ENCODE results near the gene LDLRAD3.
"Not testable (repeated sequence)": the region's sequence is repeated elsewhere in the genome, so short reads cannot be mapped to it uniquely, and the experiment has no call there.

LDLRAD3 gene

DNA sequence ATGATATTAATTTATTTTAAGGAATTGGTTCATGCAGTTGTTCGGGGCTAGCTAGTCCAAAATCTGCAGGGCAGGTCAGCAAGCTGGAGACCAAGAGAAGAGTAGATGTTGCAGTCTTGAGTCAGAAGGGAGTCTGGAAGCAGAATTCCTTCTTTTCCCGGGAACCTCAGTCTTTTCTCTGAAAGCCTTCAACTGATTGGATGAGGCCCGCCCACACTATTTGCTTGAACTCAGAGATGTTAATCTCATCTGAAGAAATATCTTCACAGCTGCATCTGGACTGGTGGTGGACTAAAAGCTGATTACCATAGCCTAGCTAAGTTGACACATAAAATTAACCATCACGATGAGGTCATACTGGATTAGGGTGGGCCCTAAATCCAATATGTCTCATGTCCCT lies 223.2 kb downstream of the LDLRAD3 start:
- no peak overlapping the region for H3K4me3 ChIP-seq (ENCODE audit: low read depth, low read length)
- TF ChIP-seq, protein P1, sequence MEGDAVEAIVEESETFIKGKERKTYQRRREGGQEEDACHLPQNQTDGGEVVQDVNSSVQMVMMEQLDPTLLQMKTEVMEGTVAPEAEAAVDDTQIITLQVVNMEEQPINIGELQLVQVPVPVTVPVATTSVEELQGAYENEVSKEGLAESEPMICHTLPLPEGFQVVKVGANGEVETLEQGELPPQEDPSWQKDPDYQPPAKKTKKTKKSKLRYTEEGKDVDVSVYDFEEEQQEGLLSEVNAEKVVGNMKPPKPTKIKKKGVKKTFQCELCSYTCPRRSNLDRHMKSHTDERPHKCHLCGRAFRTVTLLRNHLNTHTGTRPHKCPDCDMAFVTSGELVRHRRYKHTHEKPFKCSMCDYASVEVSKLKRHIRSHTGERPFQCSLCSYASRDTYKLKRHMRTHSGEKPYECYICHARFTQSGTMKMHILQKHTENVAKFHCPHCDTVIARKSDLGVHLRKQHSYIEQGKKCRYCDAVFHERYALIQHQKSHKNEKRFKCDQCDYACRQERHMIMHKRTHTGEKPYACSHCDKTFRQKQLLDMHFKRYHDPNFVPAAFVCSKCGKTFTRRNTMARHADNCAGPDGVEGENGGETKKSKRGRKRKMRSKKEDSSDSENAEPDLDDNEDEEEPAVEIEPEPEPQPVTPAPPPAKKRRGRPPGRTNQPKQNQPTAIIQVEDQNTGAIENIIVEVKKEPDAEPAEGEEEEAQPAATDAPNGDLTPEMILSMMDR (IDR thresholded peaks at IDR 0.05; ENCODE audit: low read depth, low read length), result no peak

DNA sequence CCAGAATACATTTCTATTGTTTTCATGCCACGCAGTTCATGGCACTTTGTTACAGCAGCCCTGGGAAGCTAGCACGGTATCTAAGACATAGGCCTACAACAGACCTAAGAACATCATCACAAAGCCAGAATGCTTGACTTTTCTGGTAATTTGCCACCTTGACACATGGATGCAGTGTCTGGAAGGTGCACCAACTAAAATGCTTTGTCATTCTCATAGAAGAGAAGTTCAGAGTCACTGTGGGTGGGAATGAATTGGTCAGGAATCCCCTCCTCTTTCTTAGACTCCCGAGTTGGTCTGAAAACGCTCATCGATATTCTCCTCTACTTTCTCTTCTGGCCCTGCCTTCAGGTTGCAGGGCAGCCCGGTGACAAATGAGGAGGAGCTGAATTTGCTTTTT lies 223.9 kb downstream of the LDLRAD3 start:
- TF ChIP-seq, protein P1 (IDR thresholded peaks at IDR 0.05; ENCODE audit: low read depth, low read length), result no peak
- H3K4me3 ChIP-seq (ENCODE audit: low read depth, low read length), result no peak overlapping the region

DNA sequence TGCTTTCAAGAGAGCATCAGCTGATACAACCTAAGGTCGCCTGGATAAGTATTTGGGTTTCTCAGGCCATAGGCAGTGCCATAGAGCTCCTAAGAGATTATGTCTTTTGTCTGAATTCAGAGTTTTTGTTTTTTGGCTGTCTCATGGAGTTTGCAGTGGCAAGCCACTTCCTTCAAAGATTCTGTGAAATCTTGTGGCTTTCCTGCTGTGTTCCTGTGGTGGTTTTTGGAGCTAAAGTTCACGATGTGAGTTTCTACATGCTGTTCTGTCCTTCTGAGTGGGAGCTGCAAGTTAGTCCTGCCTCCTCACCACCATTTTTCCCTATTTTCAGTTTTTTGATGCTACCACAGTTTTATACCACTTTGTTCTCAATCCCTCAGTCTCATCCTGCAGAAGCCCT lies 234.0 kb downstream of the LDLRAD3 start:
- TF ChIP-seq, protein P1 (IDR thresholded peaks at IDR 0.05; ENCODE audit: low read depth, low read length), result no peak
- no peak overlapping the region for H3K4me3 ChIP-seq (ENCODE audit: low read depth, low read length)

DNA sequence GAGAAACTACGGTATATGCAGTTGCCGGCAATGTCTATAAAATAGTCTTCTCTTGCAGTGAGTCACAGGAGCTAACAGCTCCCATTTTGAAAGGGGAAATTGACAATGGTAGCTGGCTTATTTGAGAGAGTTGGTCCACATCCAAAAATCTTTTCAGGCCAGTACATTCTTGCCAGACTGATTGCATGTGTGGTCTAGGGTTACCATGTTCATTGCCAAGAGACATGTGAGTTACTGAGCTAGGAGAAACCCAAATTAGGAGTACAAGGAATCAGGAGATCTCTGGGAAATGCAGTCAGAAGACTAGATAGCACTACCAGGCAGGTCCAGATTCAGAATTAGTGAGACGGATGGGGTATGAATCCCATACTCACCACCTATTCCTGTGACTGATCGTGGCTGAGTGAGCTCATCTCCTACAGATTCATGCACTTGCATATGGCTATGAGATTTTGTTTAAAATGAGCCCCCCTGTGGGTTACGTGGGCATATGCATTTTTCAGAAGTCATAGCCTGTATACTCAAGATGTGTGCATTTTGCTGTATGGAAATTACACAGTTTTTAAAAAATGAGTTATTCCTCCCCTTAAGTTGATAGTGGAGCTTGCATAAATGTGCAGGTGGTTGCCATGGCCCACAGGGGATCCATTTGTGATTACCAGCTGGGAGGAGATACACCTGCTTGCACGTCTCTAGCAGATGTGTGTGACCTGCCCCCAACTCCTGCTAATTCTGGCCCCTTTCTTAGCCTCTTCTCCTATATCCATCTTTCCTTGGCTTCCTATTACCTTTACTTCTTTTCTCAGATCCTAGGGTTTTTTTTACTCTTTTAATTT lies 242.7 kb downstream of the LDLRAD3 start:
- H3K4me3 ChIP-seq (ENCODE audit: low read depth, low read length), result no peak overlapping the region
- TF ChIP-seq, protein P1 (IDR thresholded peaks at IDR 0.05; ENCODE audit: low read depth, low read length), result no peak

DNA sequence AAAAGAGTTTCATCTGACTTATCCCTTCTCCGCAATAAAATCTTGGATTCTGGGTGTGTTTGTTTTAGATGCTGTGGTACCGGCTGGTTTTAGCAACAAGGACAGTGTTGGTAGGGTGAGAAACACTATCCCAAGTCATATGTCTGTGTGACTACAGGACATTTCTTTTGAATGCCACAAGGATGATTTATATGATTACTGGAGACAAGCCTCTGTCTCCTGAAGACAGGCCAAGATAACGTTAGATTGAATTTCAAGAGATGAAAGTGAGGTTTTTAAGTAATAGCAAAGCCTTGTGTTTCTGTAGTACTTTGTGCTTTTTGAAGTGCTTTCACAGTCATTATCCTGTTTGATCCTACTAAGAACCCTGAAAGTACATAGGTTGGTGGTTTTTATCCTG lies 243.8 kb downstream of the LDLRAD3 start:
- H3K4me3 ChIP-seq (ENCODE audit: low read depth, low read length), result no peak overlapping the region
- TF ChIP-seq, protein P1 (IDR thresholded peaks at IDR 0.05; ENCODE audit: low read depth, low read length), result no peak

DNA sequence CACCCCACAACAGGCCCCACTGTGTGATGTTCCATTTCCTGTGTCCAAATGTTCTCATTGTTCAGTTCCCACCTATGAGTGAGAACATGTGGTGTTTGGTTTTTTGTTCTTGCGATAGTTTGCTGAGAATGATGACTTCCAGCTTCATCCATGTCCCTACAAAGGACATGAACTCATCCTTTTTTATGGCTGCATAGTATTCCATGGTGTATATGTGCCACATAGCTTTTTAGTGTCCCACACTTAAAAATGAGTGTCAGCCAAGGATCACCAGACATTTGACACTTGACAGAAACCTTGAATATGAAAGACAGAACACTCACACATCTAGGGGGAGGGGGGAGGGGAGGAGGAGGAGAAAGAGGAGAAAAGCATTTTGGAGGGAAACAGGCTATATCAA lies 245.9 kb downstream of the LDLRAD3 start:
- H3K4me3 ChIP-seq (ENCODE audit: low read depth, low read length), result not testable (repeated sequence)

DNA sequence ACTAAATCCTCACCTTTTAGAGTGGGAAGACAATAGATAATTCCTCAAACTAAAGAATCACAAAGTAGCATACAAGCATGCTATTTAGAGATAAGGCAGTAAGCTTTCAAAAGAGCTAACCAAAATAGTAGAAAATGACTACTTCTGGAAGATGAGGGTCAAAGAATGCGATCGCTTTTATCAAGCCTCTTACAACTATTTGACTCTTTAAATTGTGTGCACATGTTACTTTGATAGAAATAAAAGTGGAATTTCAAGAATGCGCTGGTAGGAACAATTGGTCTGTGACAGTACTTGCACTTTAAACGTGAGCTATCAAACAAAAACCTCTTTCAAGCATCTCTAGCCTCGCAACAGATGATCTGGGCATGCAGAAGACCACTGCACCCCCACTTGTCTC lies 248.1 kb downstream of the LDLRAD3 start:
- TF ChIP-seq, protein P1 (IDR thresholded peaks at IDR 0.05; ENCODE audit: low read depth, low read length), result no peak
- H3K4me3 ChIP-seq (ENCODE audit: low read depth, low read length), result no peak overlapping the region

Data from WI38 (cell line).